HL-60 (cell line): ENCODE results near the gene AIFM2.

Source experiments
- POLR2AphosphoS5 ChIP-seq: IDR thresholded peaks from 2 replicates; pipeline ENCODE4 v1.6.1; 2012; ENCODE audit warnings: low read depth
- REST ChIP-seq: IDR thresholded peaks from 2 replicates; pipeline ENCODE4 v1.6.1; 2012; ENCODE audit warnings: low read depth; ENCODE audit not compliant: insufficient replicate concordance
- SPI1 ChIP-seq: IDR thresholded peaks from 2 replicates; pipeline ENCODE4 v1.6.1; 2012; ENCODE audit warnings: low read depth, mild to moderate bottlenecking, borderline replicate concordance
- TF ChIP-seq, protein P1 (sequence below): IDR thresholded peaks from one replicate; pipeline ENCODE4 v1.5.1; 2011; ENCODE audit warnings: low read length, control low read depth, inconsistent platforms; ENCODE audit not compliant: insufficient read depth

GRCh38 chr10:70087616-70088307 lies 44.9 kb downstream of the AIFM2 start:
- TF ChIP-seq POLR2AphosphoS5 (no peak), REST (no peak), SPI1 (no peak)
- TF ChIP-seq, protein P1, sequence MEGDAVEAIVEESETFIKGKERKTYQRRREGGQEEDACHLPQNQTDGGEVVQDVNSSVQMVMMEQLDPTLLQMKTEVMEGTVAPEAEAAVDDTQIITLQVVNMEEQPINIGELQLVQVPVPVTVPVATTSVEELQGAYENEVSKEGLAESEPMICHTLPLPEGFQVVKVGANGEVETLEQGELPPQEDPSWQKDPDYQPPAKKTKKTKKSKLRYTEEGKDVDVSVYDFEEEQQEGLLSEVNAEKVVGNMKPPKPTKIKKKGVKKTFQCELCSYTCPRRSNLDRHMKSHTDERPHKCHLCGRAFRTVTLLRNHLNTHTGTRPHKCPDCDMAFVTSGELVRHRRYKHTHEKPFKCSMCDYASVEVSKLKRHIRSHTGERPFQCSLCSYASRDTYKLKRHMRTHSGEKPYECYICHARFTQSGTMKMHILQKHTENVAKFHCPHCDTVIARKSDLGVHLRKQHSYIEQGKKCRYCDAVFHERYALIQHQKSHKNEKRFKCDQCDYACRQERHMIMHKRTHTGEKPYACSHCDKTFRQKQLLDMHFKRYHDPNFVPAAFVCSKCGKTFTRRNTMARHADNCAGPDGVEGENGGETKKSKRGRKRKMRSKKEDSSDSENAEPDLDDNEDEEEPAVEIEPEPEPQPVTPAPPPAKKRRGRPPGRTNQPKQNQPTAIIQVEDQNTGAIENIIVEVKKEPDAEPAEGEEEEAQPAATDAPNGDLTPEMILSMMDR: no peak
